ENCODE results near the gene UNC13C.

- no peak for TF ChIP-seq CTCF (conservative IDR thresholded peaks at IDR 0.05; ENCODE audit: low read length)
- TF ChIP-seq EZH2phosphoT487 (IDR thresholded peaks at IDR 0.05; ENCODE audit: borderline replicate concordance, low read depth, low read length) = no peak
Observed at GRCh38 chr15:54307926-54308325, 329.7 kb downstream of the UNC13C start.

Measured in OCI-LY7 (cell line).